K562 (cell line): ENCODE data around the gene THADA. TPM values are rescaled to one million over a fixed set of nuclear protein-coding genes. Genes with fewer than 3 reads are reported as not detected.

Experiments used
- ATF4 ChIP-seq: fragments of 450-650 bp; formaldehyde crosslinking; IDR thresholded peaks from 2 replicates; pipeline ENCODE4 v1.4.0; 2022; ENCODE audit warnings: mild to moderate bottlenecking, moderate library complexity
- CBX3 ChIP-seq, 2 experiments: IDR thresholded peaks; 1 replicate in 1 of 2; 2 replicates in 1 of 2; pipeline ENCODE4 v1.6.1; 2012; ENCODE audit warnings: inconsistent platforms in 2 of 2, low read length in 2 of 2, borderline replicate concordance in 1 of 2, control low read depth in 1 of 2
- CREB3 ChIP-seq: fragments of 450-650 bp; conservative IDR thresholded peaks from 2 replicates; pipeline ENCODE4 v1.6.1; 2016; ENCODE audit warnings: missing genetic modification characterization, low read depth, mild to moderate bottlenecking, missing compliant biosample characterization, moderate library complexity
- ETV1 ChIP-seq: fragments of 450-650 bp; conservative IDR thresholded peaks from 2 replicates; pipeline ENCODE4 v1.6.1; 2016; ENCODE audit warnings: missing genetic modification characterization, control low read depth, low read depth, missing compliant biosample characterization
- FOS ChIP-seq: IDR thresholded peaks from 3 replicates; pipeline ENCODE4 v1.6.1; 2011; ENCODE audit not compliant: insufficient read length; ENCODE audit errors: extremely low read depth
- HNRNPH1 ChIP-seq: fragments of 200-400 bp; formaldehyde crosslinking; optimal IDR thresholded peaks from 2 replicates; pipeline ENCODE3; 2017; ENCODE audit warnings: low read depth, mild to moderate bottlenecking, low read length, moderate library complexity
- MAFF ChIP-seq: IDR thresholded peaks from 2 replicates; pipeline ENCODE4 v1.6.1; 2012; ENCODE audit warnings: low read length, improper control_type of control experiment
- MEIS2 ChIP-seq: fragments of 450-650 bp; IDR thresholded peaks from 2 replicates; pipeline ENCODE4 v1.6.1; 2014; ENCODE audit warnings: mild to moderate bottlenecking; ENCODE audit not compliant: partially characterized antibody
- MLX ChIP-seq, 2 experiments: fragments of 450-650 bp in 1 of 2; sonication (generic) in 1 of 2; formaldehyde crosslinking; conservative IDR thresholded peaks; 2 replicates each; pipeline versions ENCODE4 v1.4.0 to v1.8.1; 2020 to 2022; ENCODE audit warnings: mild to moderate bottlenecking in 1 of 2, missing genetic modification reagents in 1 of 2
- RBFOX2 ChIP-seq: fragments of 200-400 bp; formaldehyde crosslinking; IDR thresholded peaks from 2 replicates; pipeline ENCODE4 v1.6.1; 2017; ENCODE audit warnings: low read depth, mild to moderate bottlenecking, low read length, moderate library complexity
- SMARCC2 ChIP-seq: fragments of 450-650 bp; IDR thresholded peaks from 2 replicates; pipeline ENCODE4 v1.6.1; 2017; ENCODE audit warnings: antibody characterized with exemption, moderate library complexity, mild to moderate bottlenecking, low read depth
- TEAD4 ChIP-seq, 2 experiments: sonication (generic) in 1 of 2; formaldehyde crosslinking in 1 of 2; IDR thresholded peaks; 2 replicates each; pipeline versions ENCODE4 v1.6.1 to v1.8.0; 2012 to 2022; ENCODE audit warnings: borderline replicate concordance in 1 of 2, inconsistent platforms in 1 of 2, low read length in 1 of 2, mild to moderate bottlenecking in 1 of 2, missing genetic modification reagents in 1 of 2
- YY1 ChIP-seq, 3 experiments: IDR thresholded peaks; 2 replicates each; pipeline ENCODE4 v1.6.1; 2011; ENCODE audit warnings: low read length in 2 of 3, mild to moderate bottlenecking in 2 of 3, moderate library complexity in 2 of 3, borderline replicate concordance in 1 of 3, control low read depth in 1 of 3, low read depth in 1 of 3; ENCODE audit not compliant: insufficient read depth in 3 of 3, insufficient replicate concordance in 2 of 3, control insufficient read depth in 1 of 3, insufficient read length in 1 of 3; ENCODE audit errors: extremely low read depth in 1 of 3
- ZBTB1 ChIP-seq: sonication (generic); formaldehyde crosslinking; IDR thresholded peaks from 2 replicates; pipeline ENCODE4 v1.8.1; 2023; ENCODE audit warnings: missing genetic modification reagents, low read depth, mild to moderate bottlenecking, borderline replicate concordance
- ZFP36 ChIP-seq: fragments of 150-350 bp; IDR thresholded peaks from 2 replicates; pipeline ENCODE4 v1.6.1; 2018; ENCODE audit warnings: low read length, low read depth; ENCODE audit not compliant: partially characterized antibody
- ZNF134 ChIP-seq: fragments of 250-450 bp; sonication (Bioruptor Pico); conservative IDR thresholded peaks from 2 replicates; pipeline ENCODE4 v1.4.0; 2020
- ZNF140 ChIP-seq: fragments of 250-450 bp; sonication (Bioruptor Pico); IDR thresholded peaks from 2 replicates; pipeline ENCODE4 v1.8.0; 2021; ENCODE audit warnings: moderate library complexity, mild to moderate bottlenecking, inconsistent platforms
- ZNF24 ChIP-seq: fragments of 450-650 bp; IDR thresholded peaks from 2 replicates; pipeline ENCODE4 v1.6.1; 2016
- ZNF280A ChIP-seq: fragments of 450-650 bp; IDR thresholded peaks from 2 replicates; pipeline ENCODE4 v1.6.1; 2018; ENCODE audit warnings: mild to moderate bottlenecking, low read depth; ENCODE audit not compliant: partially characterized antibody
- ZNF41 ChIP-seq: fragments of 250-450 bp; sonication (Bioruptor Pico); conservative IDR thresholded peaks from 2 replicates; pipeline ENCODE4 v1.4.0; 2020; ENCODE audit warnings: mild to moderate bottlenecking
- ZNF561 ChIP-seq: fragments of 450-650 bp; formaldehyde crosslinking; conservative IDR thresholded peaks from 2 replicates; pipeline ENCODE4 v1.4.0; 2020; ENCODE audit warnings: mild to moderate bottlenecking, moderate library complexity
- polyA plus RNA-seq, 8 experiments: library from polyadenylated mRNA; depleted of rRNA in 4 of 8; stranded (reverse) in 5 of 8; unstranded in 3 of 8; fragments of >200 nt; fragmentation: Nextera tagmentation in 2 of 8; fragmentation: Illumina TruSeq in 1 of 8; extraction: Ambion mirVana in 2 of 8; extraction: Trizol in 1 of 8; gene quantifications; 2 replicates each; pipeline versions ENCODE4 v1.2.1 to v1.2.3, GENCODE V29; 2011 to 2014; ENCODE audit warnings: inconsistent platforms in 1 of 8, missing spikeins in 1 of 8
- total RNA-seq, 7 experiments: library from RNA; depleted of rRNA in 6 of 7; stranded (reverse); fragments of >200 nt in 6 of 7; fragmentation: Illumina TruSeq in 2 of 7; extraction: Trizol in 2 of 7; gene quantifications; 2 replicates each; pipeline versions ENCODE4 v1.2.1 to v1.2.3, GENCODE V29; 2011 to 2021; ENCODE audit warnings: low replicate concordance in 1 of 7

THADA gene
- total and polyA plus RNA-seq, 9 of the 15 experiments (the other 6 are each of a cell fraction or from before 2014, with no cell fraction given), result 17.8 to 34.7 (median 31.9) TPM

GRCh38 chr2:43221763-43222474 lies 373.9 kb downstream of the THADA start (continued):
- TF ChIP-seq ZNF280A, result no peak
- TF ChIP-seq CBX3 (IDR thresholded peaks at IDR 0.05; ENCODE audit: borderline replicate concordance in 1 of 2, low read length in 2 of 2), result no peak
- TF ChIP-seq ATF4 (CRISPR knock-in tag), result peak; percentile 28; the same call in 1 of the 2 replicates
- 0 out of 2 replicates have a peak, but pooled peaks have one; percentile 21 for TF ChIP-seq TEAD4 (IDR thresholded peaks at IDR 0.05; ENCODE audit: low read length)
- TF ChIP-seq TEAD4 (CRISPR knock-in tag; IDR thresholded peaks at IDR 0.05; ENCODE audit: borderline replicate concordance), result no peak
- no peak for TF ChIP-seq ETV1 (tag)
- peak; percentile 61; the same call in 1 of the 2 replicates for TF ChIP-seq RBFOX2
- no peak for TF ChIP-seq YY1 (IDR thresholded peaks at IDR 0.05; ENCODE audit: borderline replicate concordance in 1 of 3, control insufficient read depth in 1 of 3, extremely low read depth in 1 of 3, insufficient read depth in 3 of 3, insufficient read length in 1 of 3, insufficient replicate concordance in 2 of 3, low read depth in 1 of 3, low read length in 2 of 3)
- TF ChIP-seq ZNF134, result 0 out of 2 replicates have a peak, but pooled peaks have one; percentile 20
- no peak for TF ChIP-seq ZNF140 (CRISPR knock-in tag)
- no peak for TF ChIP-seq MAFF
- no peak for TF ChIP-seq MLX (CRISPR knock-in tag; conservative IDR thresholded peaks at IDR 0.05)
- TF ChIP-seq ZNF41 (CRISPR knock-in tag), result no peak
- no peak for TF ChIP-seq ZFP36
- peak; percentile 63 for TF ChIP-seq FOS
- no peak for TF ChIP-seq HNRNPH1
- no peak for TF ChIP-seq ZNF561
- TF ChIP-seq ZNF24, result no peak
- TF ChIP-seq SMARCC2, result no peak
- TF ChIP-seq MEIS2, result no peak
- no peak for TF ChIP-seq CREB3 (tag)
- TF ChIP-seq ZBTB1 (CRISPR knock-in tag), result no peak
